Measurements from ENCODE around the gene COX17. TPM values are rescaled to one million over a fixed set of nuclear protein-coding genes. Genes with fewer than 3 reads are reported as not detected.

COX17 gene
- total and polyA plus RNA-seq, 9 of the 15 experiments (the other 6 are each of a cell fraction or from before 2014, with no cell fraction given) = 29.1 to 167 (median 60.6) TPM

DNA sequence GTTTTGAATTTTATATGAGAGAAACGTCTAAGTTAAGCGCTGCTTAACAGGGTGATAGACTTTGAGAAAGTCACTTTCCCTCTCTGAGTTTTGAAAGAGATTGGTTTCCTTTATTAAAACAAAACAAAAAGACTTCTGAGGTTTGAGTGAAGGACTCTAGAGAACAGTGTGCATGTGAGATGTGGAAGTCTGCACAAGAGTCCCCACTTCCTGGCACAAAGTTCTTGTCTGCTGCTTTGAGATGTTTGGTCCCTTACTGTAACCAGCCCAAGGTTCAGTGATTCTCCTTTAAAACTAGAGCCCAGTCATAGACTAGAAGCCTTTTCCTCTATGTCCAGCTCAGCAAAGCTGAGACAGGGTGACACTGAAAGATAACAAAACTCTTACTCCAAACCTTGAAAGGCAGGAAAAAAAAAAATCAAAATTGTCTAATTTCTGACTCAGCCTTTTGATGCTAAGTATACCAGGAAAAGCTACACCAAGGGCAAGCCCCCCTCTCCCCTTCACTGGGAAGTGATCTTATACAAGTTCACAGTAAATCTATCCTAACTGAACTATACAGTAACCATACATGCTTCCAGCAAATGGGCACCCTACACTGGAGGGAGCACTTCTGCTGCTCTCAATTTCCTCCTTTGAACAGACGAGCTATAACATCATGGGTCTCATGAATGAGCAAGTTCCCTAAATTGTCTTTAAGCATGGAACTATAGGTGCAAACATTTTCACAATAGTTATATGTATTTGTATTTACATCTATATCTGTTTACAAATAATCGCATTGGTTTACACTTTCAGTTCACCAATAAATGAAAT is 19.1 kb downstream of the COX17 start:
- peak in 1 of 4 experiments; percentile 41 for DNase-seq (ENCODE audit: extremely low read depth in 1 of 4, low spot score in 3 of 4)
- CTCF ChIA-PET (ENCODE audit: low intra/inter-chr PET ratio) = interaction anchor here (0.7 kb wide), 1 partner anchor 100 kb away, joined by 3 read pairs; no protein-coding TSS in a partner anchor
- Histone ChIP-seq H3K79me2 (ENCODE audit: control insufficient read depth, insufficient read depth, low read length) (no peaks in the 10 kb centered on the region), H3K27ac (ENCODE audit: extremely low read depth, low read depth, low read length) (peak overlapping the region; percentile 39; the same call in 2 of the 3 replicates), H3K9me3 (replicated peaks; ENCODE audit: control insufficient read depth, insufficient read depth, low read depth, low read length) (no peaks in the 10 kb centered on the region), H3K9me1 (ENCODE audit: control insufficient read depth, insufficient read depth, low read length) (no peaks in the 10 kb centered on the region), H4K20me1 (replicated peaks; ENCODE audit: control insufficient read depth, insufficient read depth, low read length) (no peaks in the 10 kb centered on the region), H3K36me3 (ENCODE audit: control insufficient read depth, insufficient read depth, low read length) (no peaks in the 10 kb centered on the region), H3K9ac (ENCODE audit: insufficient read depth in 1 of 2, low read depth in 2 of 2, low read length in 2 of 2) (no peak overlapping the region), H2AFZ (ENCODE audit: low read depth, low read length) (peak overlapping the region; percentile 14), H3K4me1 (replicated peaks in 1 of 2; ENCODE audit: control insufficient read depth in 2 of 2, insufficient read depth in 2 of 2, low read length in 2 of 2) (peaks cover 0 to 10% of the 10 kb centered on the region in 2 experiments; a peak in 3 of 5 replicates), H3K27me3 (ENCODE audit: control insufficient read depth in 2 of 2, insufficient read depth in 2 of 2, low read length in 2 of 2) (no peaks in the 10 kb centered on the region), H3K4me3 (no peak overlapping the region), H3K4me2 (ENCODE audit: insufficient read depth, low read length) (no peak overlapping the region)
- 14% methylated on average over 4 of the region's 4 CpGs for WGBS (ENCODE audit: insufficient coverage, low coverage, missing lambda C conversion rate)
- in situ Hi-C loops (cut with MboI) = no loop called here
- POLR2A ChIA-PET = interaction anchor here (0.9 to 1.5 kb wide), 4 partner anchors 9 to 73 kb away, joined by 3 read pairs; no protein-coding TSS in a partner anchor
- FAIRE-seq = no peak
- peak; percentile 77 for ATAC-seq
- intact Hi-C loops (cut with micrococcal nuclease) = no loop called here
- BruUV-seq (replicated peaks) = no TSS peak
- TF ChIP-seq IFI16 (CRISPR knock-in tag; IDR thresholded peaks at IDR 0.05) = no peak
- no peak for TF ChIP-seq ZNF140 (CRISPR knock-in tag; IDR thresholded peaks at IDR 0.05)
- no peak for TF ChIP-seq ZSCAN29 (IDR thresholded peaks at IDR 0.05)
- no peak for TF ChIP-seq ETV1 (tag; conservative IDR thresholded peaks at IDR 0.05; ENCODE audit: low read depth)
- no peak for TF ChIP-seq RBM17 (IDR thresholded peaks at IDR 0.05; ENCODE audit: borderline replicate concordance, low read depth, low read length)
- TF ChIP-seq RBM39 (optimal IDR thresholded peaks at IDR 0.05; ENCODE audit: low read depth, low read length) = no peak
- TF ChIP-seq ZNF324 (CRISPR knock-in tag; IDR thresholded peaks at IDR 0.05) = no peak
- TF ChIP-seq, protein P1, sequence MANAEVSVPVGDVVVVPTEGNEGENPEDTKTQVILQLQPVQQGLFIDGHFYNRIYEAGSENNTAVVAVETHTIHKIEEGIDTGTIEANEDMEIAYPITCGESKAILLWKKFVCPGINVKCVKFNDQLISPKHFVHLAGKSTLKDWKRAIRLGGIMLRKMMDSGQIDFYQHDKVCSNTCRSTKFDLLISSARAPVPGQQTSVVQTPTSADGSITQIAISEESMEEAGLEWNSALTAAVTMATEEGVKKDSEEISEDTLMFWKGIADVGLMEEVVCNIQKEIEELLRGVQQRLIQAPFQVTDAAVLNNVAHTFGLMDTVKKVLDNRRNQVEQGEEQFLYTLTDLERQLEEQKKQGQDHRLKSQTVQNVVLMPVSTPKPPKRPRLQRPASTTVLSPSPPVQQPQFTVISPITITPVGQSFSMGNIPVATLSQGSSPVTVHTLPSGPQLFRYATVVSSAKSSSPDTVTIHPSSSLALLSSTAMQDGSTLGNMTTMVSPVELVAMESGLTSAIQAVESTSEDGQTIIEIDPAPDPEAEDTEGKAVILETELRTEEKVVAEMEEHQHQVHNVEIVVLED (CRISPR knock-in tag; IDR thresholded peaks at IDR 0.05) = no peak
- peak; percentile 34; the same call in 1 of the 2 replicates for TF ChIP-seq C11orf30 (IDR thresholded peaks at IDR 0.05; ENCODE audit: low read depth)
- TF ChIP-seq, protein P2, sequence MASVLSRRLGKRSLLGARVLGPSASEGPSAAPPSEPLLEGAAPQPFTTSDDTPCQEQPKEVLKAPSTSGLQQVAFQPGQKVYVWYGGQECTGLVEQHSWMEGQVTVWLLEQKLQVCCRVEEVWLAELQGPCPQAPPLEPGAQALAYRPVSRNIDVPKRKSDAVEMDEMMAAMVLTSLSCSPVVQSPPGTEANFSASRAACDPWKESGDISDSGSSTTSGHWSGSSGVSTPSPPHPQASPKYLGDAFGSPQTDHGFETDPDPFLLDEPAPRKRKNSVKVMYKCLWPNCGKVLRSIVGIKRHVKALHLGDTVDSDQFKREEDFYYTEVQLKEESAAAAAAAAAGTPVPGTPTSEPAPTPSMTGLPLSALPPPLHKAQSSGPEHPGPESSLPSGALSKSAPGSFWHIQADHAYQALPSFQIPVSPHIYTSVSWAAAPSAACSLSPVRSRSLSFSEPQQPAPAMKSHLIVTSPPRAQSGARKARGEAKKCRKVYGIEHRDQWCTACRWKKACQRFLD (CRISPR knock-in tag; IDR thresholded peaks at IDR 0.05) = 0 out of 2 replicates have a peak, but pooled peaks have one; percentile 44
- no peak for TF ChIP-seq HLTF (IDR thresholded peaks at IDR 0.05)
- no peak for TF ChIP-seq FOXJ2 (tag; IDR thresholded peaks at IDR 0.05)
- no peak for TF ChIP-seq SMARCA4 (IDR thresholded peaks at IDR 0.05)
- TF ChIP-seq, protein P3, sequence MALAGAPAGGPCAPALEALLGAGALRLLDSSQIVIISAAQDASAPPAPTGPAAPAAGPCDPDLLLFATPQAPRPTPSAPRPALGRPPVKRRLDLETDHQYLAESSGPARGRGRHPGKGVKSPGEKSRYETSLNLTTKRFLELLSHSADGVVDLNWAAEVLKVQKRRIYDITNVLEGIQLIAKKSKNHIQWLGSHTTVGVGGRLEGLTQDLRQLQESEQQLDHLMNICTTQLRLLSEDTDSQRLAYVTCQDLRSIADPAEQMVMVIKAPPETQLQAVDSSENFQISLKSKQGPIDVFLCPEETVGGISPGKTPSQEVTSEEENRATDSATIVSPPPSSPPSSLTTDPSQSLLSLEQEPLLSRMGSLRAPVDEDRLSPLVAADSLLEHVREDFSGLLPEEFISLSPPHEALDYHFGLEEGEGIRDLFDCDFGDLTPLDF (CRISPR knock-in tag; IDR thresholded peaks at IDR 0.05) = no peak
- TF ChIP-seq TAL1 (IDR thresholded peaks at IDR 0.05) = 0 out of 2 replicates have a peak, but pooled peaks have one; percentile 12
- TF ChIP-seq SNIP1 (IDR thresholded peaks at IDR 0.05; ENCODE audit: low read depth) = no peak
- no peak for TF ChIP-seq ZNF780A (CRISPR knock-in tag; IDR thresholded peaks at IDR 0.05)
- TF ChIP-seq TCF3 (CRISPR knock-in tag; IDR thresholded peaks at IDR 0.05) = peak; percentile 40; the same call in 1 of the 2 replicates
- no peak for TF ChIP-seq RBM34 (IDR thresholded peaks at IDR 0.05; ENCODE audit: borderline replicate concordance, insufficient read depth, low read length)
- TF ChIP-seq NFYB (IDR thresholded peaks at IDR 0.05; ENCODE audit: extremely low read depth, insufficient read length) = no peak
